GM19372 (cell line): ENCODE results near the gene RPSA.
"Not testable (repeated sequence)": the region's sequence is repeated elsewhere in the genome, so short reads cannot be mapped to it uniquely, and the experiment has no call there.

Experiments
- ATAC-seq: cut with Tn5 transposase; IDR thresholded peaks from one replicate; pipeline ENCODE4 v1.9.1; 2021; ENCODE audit warnings: mild to moderate bottlenecking, low read depth, moderate library complexity; ENCODE audit not compliant: unreplicated experiment

The RPSA gene

GRCh38 chr3:39418556-39419225 lies 12.2 kb downstream of the RPSA start:
- ATAC-seq = not testable (repeated sequence)

- ATAC-seq = no peak
These were observed 13.3 kb downstream of the RPSA start for GRCh38 chr3:39419742-39420315.

- ATAC-seq = no peak
These were observed 14.0 kb downstream of the RPSA start for GRCh38 chr3:39420543-39420942.

- no peak for ATAC-seq
These were observed 17.0 kb downstream of the RPSA start for GRCh38 chr3:39423436-39423970.

- no peak for ATAC-seq
These were observed 19.8 kb downstream of the RPSA start for GRCh38 chr3:39426312-39426711.

GRCh38 chr3:39427506-39427905 lies 21.0 kb downstream of the RPSA start:
- no peak for ATAC-seq

- no peak for ATAC-seq
These were observed 22.3 kb downstream of the RPSA start for GRCh38 chr3:39428745-39429201.

- no peak for ATAC-seq
These were observed 22.9 kb downstream of the RPSA start for GRCh38 chr3:39429466-39429865.

GRCh38 chr3:39432342-39432741 lies 25.8 kb downstream of the RPSA start:
- no peak for ATAC-seq

GRCh38 chr3:39433642-39434041 lies 27.1 kb downstream of the RPSA start:
- no peak for ATAC-seq

- no peak for ATAC-seq
These were observed 28.1 kb downstream of the RPSA start for GRCh38 chr3:39434574-39434973.

GRCh38 chr3:39435006-39435748 lies 28.7 kb downstream of the RPSA start:
- ATAC-seq = no peak

- no peak for ATAC-seq
These were observed 32.4 kb downstream of the RPSA start for GRCh38 chr3:39438880-39439279.

- ATAC-seq = no peak
These were observed 33.8 kb downstream of the RPSA start for GRCh38 chr3:39440316-39440715.

GRCh38 chr3:39443530-39443929 lies 37.0 kb downstream of the RPSA start:
- no peak for ATAC-seq

- no peak for ATAC-seq
These were observed 39.4 kb downstream of the RPSA start for GRCh38 chr3:39445927-39446326.

- ATAC-seq = no peak
These were observed 39.9 kb downstream of the RPSA start for GRCh38 chr3:39446444-39446843.

- peak; percentile 88 for ATAC-seq
These were observed 41.3 kb downstream of the RPSA start for GRCh38 chr3:39447637-39448483.

- ATAC-seq = no peak
These were observed 42.1 kb downstream of the RPSA start for GRCh38 chr3:39448506-39449233.

- no peak for ATAC-seq
These were observed 43.3 kb downstream of the RPSA start for GRCh38 chr3:39449796-39450195.
